ENCODE data around the gene HMX1. TPM values are rescaled to one million over a fixed set of nuclear protein-coding genes. Genes with fewer than 3 reads are reported as not detected.

The HMX1 gene
- total RNA-seq, 1 experiment from 2014 or later, result not detected

DNA sequence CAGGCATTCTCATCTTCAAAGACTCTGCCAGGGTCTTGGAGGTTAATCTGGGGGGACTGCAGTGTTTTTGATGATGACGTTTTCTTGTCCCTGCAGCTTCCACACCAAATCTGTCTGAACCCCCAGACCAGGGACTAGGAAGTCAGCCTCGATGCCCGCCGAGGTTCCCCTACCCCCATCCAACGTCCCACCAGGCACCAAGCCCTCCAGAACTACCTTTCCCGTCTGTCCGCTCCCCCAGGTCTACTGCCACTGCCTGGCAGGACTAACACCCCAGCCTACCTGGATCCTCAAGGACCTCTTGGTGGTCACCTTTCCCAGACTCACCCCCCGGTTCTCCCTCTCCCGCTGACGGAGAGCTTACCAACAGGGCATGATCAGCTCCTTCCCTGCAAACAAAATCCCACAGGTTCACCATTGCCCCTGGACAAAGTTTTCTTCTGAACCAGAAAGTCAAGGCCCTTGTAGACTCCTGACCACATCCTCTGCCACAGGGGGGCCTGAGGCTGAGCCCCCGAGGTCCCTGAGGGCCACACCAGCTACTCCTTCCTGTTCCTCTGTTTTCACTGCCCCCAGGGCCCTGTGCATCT lies 40.9 kb downstream of the HMX1 start:
- intact Hi-C loops (cut with micrococcal nuclease), result no loop called here
- Histone ChIP-seq H3K4me1 (ENCODE audit: insufficient read depth, low read length) (no peaks in the 10 kb centered on the region), H3K9me2 (replicated peaks; ENCODE audit: low read length) (no peaks in the 10 kb centered on the region), H2AFZ (ENCODE audit: low read length) (no peak overlapping the region), H3K79me2 (ENCODE audit: low read length) (no peaks in the 10 kb centered on the region), H3K9ac (ENCODE audit: low read length) (no peak overlapping the region), H3K4me3 (ENCODE audit: low read length) (no peak overlapping the region), H4K20me1 (ENCODE audit: low read length) (no peaks in the 10 kb centered on the region), H3K27ac (ENCODE audit: low read length) (no peak overlapping the region), H3K4me2 (ENCODE audit: low read length) (no peak overlapping the region), H3K36me3 (ENCODE audit: low read depth, low read length) (no peaks in the 10 kb centered on the region), H3K27me3 (ENCODE audit: low read length) (no peaks in the 10 kb centered on the region; the same call in 1 of the 2 replicates), H3K9me3 (ENCODE audit: low read length) (no peaks in the 10 kb centered on the region), H3F3A (ENCODE audit: low read length, unreplicated experiment) (no peaks in the 10 kb centered on the region)
- no peak for TF ChIP-seq EZH2phosphoT487 (IDR thresholded peaks at IDR 0.05; ENCODE audit: borderline replicate concordance, low read length)
- no peak for TF ChIP-seq EZH2 (IDR thresholded peaks at IDR 0.05; ENCODE audit: low read length, unreplicated experiment)
- TF ChIP-seq, protein P1, sequence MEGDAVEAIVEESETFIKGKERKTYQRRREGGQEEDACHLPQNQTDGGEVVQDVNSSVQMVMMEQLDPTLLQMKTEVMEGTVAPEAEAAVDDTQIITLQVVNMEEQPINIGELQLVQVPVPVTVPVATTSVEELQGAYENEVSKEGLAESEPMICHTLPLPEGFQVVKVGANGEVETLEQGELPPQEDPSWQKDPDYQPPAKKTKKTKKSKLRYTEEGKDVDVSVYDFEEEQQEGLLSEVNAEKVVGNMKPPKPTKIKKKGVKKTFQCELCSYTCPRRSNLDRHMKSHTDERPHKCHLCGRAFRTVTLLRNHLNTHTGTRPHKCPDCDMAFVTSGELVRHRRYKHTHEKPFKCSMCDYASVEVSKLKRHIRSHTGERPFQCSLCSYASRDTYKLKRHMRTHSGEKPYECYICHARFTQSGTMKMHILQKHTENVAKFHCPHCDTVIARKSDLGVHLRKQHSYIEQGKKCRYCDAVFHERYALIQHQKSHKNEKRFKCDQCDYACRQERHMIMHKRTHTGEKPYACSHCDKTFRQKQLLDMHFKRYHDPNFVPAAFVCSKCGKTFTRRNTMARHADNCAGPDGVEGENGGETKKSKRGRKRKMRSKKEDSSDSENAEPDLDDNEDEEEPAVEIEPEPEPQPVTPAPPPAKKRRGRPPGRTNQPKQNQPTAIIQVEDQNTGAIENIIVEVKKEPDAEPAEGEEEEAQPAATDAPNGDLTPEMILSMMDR (conservative IDR thresholded peaks at IDR 0.05; ENCODE audit: low read depth, low read length), result no peak
- BruUV-seq (replicated peaks), result no TSS peak
- DNase-seq (no peak), ATAC-seq (no peak)
- ChIA-PET CTCF (no interaction called here), POLR2A (ENCODE audit: unreplicated experiment) (no interaction called here)

DNA sequence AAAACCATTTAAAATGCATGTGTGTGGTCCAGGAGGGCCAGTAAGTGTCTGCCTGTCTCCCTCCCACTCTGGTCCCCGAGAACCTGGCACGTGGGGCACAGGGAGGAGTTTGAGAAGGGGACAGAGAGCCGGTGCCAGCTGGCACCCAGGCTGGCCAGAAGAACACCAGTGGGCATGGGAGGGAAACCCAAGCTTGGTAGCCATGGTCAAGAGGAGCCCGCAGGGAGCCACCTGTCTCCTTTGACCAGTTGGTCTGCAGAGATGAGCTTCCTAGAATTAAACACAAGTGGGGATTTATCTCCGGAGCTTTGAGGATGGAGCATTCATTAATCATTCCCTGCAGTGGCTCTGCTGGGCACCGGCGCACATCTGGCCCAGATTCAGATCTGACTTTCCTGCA lies 41.6 kb downstream of the HMX1 start:
- Histone ChIP-seq H3K4me3 (ENCODE audit: low read length) (no peak overlapping the region), H3K36me3 (ENCODE audit: low read depth, low read length) (no peaks in the 10 kb centered on the region), H3K9me3 (ENCODE audit: low read length) (no peaks in the 10 kb centered on the region), H3K9me2 (replicated peaks; ENCODE audit: low read length) (no peaks in the 10 kb centered on the region), H3K79me2 (ENCODE audit: low read length) (no peaks in the 10 kb centered on the region), H3K4me1 (ENCODE audit: insufficient read depth, low read length) (no peaks in the 10 kb centered on the region), H3K27ac (ENCODE audit: low read length) (no peak overlapping the region), H3K4me2 (ENCODE audit: low read length) (no peak overlapping the region), H3K27me3 (ENCODE audit: low read length) (no peaks in the 10 kb centered on the region; the same call in 1 of the 2 replicates), H3F3A (ENCODE audit: low read length, unreplicated experiment) (no peaks in the 10 kb centered on the region), H4K20me1 (ENCODE audit: low read length) (no peaks in the 10 kb centered on the region), H2AFZ (ENCODE audit: low read length) (no peak overlapping the region), H3K9ac (ENCODE audit: low read length) (no peak overlapping the region)
- intact Hi-C loops (cut with micrococcal nuclease), result no loop called here
- no TSS peak for BruUV-seq (replicated peaks)
- no peak for DNase-seq
- ChIA-PET POLR2A (ENCODE audit: unreplicated experiment) (no interaction called here), CTCF (no interaction called here)
- no peak for ATAC-seq
- no peak for TF ChIP-seq EZH2phosphoT487 (IDR thresholded peaks at IDR 0.05; ENCODE audit: borderline replicate concordance, low read length)
- TF ChIP-seq, protein P1 (conservative IDR thresholded peaks at IDR 0.05; ENCODE audit: low read depth, low read length), result no peak
- no peak for TF ChIP-seq EZH2 (IDR thresholded peaks at IDR 0.05; ENCODE audit: low read length, unreplicated experiment)

DNA sequence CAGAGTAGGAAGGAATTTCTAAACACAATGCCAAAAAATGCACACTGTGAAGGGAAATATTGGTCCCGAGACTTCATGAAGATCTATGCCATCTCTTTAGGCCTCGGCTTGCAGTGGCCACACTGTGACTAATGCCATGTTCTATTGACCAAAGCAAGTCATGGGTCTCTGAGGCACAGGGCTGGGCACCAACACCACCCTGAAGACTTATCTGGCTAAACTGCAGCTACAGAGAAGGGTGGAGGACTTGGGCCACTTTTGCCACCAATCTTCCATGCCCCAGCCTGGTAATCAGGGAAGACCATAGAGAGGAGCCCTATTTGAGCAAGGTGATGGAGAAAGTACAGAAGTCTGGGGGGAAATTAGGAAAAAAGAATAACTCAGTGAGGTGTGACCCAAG lies 42.1 kb downstream of the HMX1 start:
- intact Hi-C loops (cut with micrococcal nuclease), result no loop called here
- no peak for TF ChIP-seq EZH2 (IDR thresholded peaks at IDR 0.05; ENCODE audit: low read length, unreplicated experiment)
- TF ChIP-seq, protein P1 (conservative IDR thresholded peaks at IDR 0.05; ENCODE audit: low read depth, low read length), result no peak
- TF ChIP-seq EZH2phosphoT487 (IDR thresholded peaks at IDR 0.05; ENCODE audit: borderline replicate concordance, low read length), result no peak
- POLR2A ChIA-PET (ENCODE audit: unreplicated experiment), result no interaction called here
- Histone ChIP-seq H3K4me3 (ENCODE audit: low read length) (no peak overlapping the region), H3K36me3 (ENCODE audit: low read depth, low read length) (no peaks in the 10 kb centered on the region), H3K4me2 (ENCODE audit: low read length) (no peak overlapping the region), H3K79me2 (ENCODE audit: low read length) (no peaks in the 10 kb centered on the region), H3K9me2 (replicated peaks; ENCODE audit: low read length) (no peaks in the 10 kb centered on the region), H3K27me3 (ENCODE audit: low read length) (no peaks in the 10 kb centered on the region; the same call in 1 of the 2 replicates), H3K9ac (ENCODE audit: low read length) (no peak overlapping the region), H2AFZ (ENCODE audit: low read length) (no peak overlapping the region), H3F3A (ENCODE audit: low read length, unreplicated experiment) (no peaks in the 10 kb centered on the region), H4K20me1 (ENCODE audit: low read length) (no peaks in the 10 kb centered on the region), H3K9me3 (ENCODE audit: low read length) (no peaks in the 10 kb centered on the region), H3K4me1 (ENCODE audit: insufficient read depth, low read length) (no peaks in the 10 kb centered on the region), H3K27ac (ENCODE audit: low read length) (no peak overlapping the region)
- BruUV-seq (replicated peaks), result no TSS peak
- CTCF ChIA-PET, result no interaction called here
- DNase-seq, result no peak
- no peak for ATAC-seq
